KMS-11 (cell line): ENCODE measurements around the gene MTURN.
A peak's percentile ranks its signal among the peaks of the same experiment; 100 is the strongest.

Source experiments
- H2AFZ ChIP-seq: fragments of 200-600 bp; sonication (generic); 2 replicates; pipeline ENCODE4 v1.6.1; 2016; ENCODE audit warnings: antibody characterized with exemption, mixed run types, low read depth
- H3K27ac ChIP-seq: fragments of 200-600 bp; sonication (generic); 2 replicates; pipeline ENCODE4 v1.6.1; 2016; ENCODE audit warnings: mild to moderate bottlenecking, mixed run types
- H3K27me3 ChIP-seq: fragments of 200-600 bp; sonication (generic); 2 replicates; pipeline ENCODE4 v1.6.1; 2017; ENCODE audit warnings: mild to moderate bottlenecking, low read depth, mixed run types, moderate library complexity; ENCODE audit not compliant: insufficient read depth
- H3K36me3 ChIP-seq: fragments of 200-600 bp; sonication (generic); 2 replicates; pipeline ENCODE4 v1.6.1; 2017; ENCODE audit warnings: mild to moderate bottlenecking, mixed run types; ENCODE audit not compliant: insufficient read depth
- H3K4me1 ChIP-seq: fragments of 200-600 bp; sonication (generic); 2 replicates; pipeline ENCODE4 v1.6.1; 2016; ENCODE audit warnings: mild to moderate bottlenecking, low read depth, mixed run types; ENCODE audit not compliant: poor library complexity, severe bottlenecking
- H3K4me2 ChIP-seq: fragments of 200-600 bp; sonication (generic); 2 replicates; pipeline ENCODE4 v1.7.0; 2016; ENCODE audit warnings: mild to moderate bottlenecking, mixed run types
- H3K4me3 ChIP-seq: fragments of 200-600 bp; sonication (generic); IDR thresholded peaks from 2 replicates; pipeline ENCODE4 v1.6.1; 2017; ENCODE audit warnings: low read depth, low read length, mixed read lengths; ENCODE audit not compliant: insufficient read depth
- H3K79me2 ChIP-seq: fragments of 200-600 bp; sonication (generic); 2 replicates; pipeline ENCODE4 v1.6.1; 2016; ENCODE audit warnings: low read depth, mixed run types; ENCODE audit not compliant: insufficient read depth
- H3K9ac ChIP-seq: fragments of 200-600 bp; sonication (generic); 2 replicates; pipeline ENCODE4 v1.6.1; 2016; ENCODE audit warnings: mild to moderate bottlenecking, mixed run types
- H4K20me1 ChIP-seq: fragments of 200-600 bp; sonication (generic); 2 replicates; pipeline ENCODE4 v1.6.1; 2016; ENCODE audit warnings: mild to moderate bottlenecking, mixed run types; ENCODE audit not compliant: insufficient read depth
- CTCF ChIP-seq: fragments of 200-600 bp; sonication (generic); conservative IDR thresholded peaks from 2 replicates; pipeline ENCODE4 v1.6.1; 2017; ENCODE audit warnings: low read depth, mild to moderate bottlenecking, antibody characterized with exemption, low read length, moderate library complexity, mixed read lengths

Gene MTURN

DNA sequence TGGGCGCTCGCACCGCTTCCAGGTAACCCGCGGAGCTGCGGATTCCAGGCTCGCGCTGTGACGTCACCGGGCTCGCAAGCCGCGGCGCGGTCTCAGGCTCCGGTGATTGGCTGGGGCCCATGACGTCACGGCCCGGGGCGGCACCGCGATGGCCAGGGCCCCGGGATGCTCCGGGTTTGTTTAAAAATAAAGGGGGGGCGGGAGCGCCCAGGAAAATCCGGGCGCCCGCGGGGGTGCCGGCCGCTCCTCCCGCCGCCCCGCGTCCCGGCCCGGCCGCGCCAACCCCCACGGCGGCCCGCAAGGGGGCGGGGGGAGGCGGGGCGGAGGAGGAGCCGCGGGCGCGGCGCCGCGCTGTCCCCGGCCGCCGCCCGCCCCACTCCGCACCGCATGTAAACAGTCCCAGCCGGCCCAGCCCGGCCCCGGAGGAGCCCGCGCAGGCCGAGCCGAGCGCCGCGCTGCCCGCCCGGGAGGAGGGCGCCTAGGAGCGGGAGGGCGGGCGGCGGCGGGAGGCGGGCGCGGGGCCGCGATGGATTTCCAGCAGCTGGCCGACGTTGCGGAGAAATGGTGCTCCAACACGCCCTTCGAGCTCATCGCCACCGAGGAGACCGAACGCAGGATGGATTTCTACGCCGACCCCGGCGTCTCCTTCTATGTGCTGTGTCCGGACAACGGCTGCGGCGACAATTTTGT is at the start of gene MTURN:
Gene MTURN, plus strand, starts transcription at position 376 of the 690 bp plus-strand sequence. Its CDS starts 151 bp downstream, at position 527.
- Histone ChIP-seq H4K20me1 (no peaks in the 10 kb centered on the region), H3K9ac (peak within 1 kb of the TSS; percentile 81), H3K79me2 (0 out of 2 replicates have a peak, but pooled peaks cover 13% of the 10 kb centered on the region), H3K27me3 (no peaks in the 10 kb centered on the region), H2AFZ (peak within 1 kb of the TSS; percentile 90), H3K4me3 (peak within 1 kb of the TSS; percentile 72), H3K36me3 (no peaks in the 10 kb centered on the region), H3K4me2 (peak within 1 kb of the TSS; percentile 83), H3K27ac (peak within 1 kb of the TSS; percentile 55), H3K4me1 (peaks cover 6% of the 10 kb centered on the region)
- TF ChIP-seq CTCF: no peak

DNA sequence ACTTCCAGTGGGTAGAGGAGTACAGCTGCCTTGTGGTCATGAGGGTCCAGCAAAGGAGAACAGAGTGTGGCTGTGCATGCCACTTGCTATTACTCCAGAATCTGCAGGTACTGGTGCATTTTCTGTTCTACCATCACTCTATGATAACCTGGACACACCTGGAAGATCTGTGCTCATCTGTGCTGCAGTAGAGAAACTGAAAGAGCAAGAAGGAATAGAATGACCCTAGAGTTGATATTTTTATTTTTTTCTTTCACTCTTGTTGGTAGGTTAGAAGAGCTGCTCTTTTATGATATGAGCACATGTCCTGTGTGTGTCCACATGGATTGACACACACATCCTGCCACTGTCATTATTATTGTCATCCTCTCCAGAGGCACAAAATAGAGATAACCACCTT is 48.3 kb upstream of the MTURN start:
- Histone ChIP-seq H2AFZ (no peak overlapping the region), H3K4me2 (peak overlapping the region; percentile 13; the same call in 1 of the 2 replicates)
- no peak for TF ChIP-seq CTCF

DNA sequence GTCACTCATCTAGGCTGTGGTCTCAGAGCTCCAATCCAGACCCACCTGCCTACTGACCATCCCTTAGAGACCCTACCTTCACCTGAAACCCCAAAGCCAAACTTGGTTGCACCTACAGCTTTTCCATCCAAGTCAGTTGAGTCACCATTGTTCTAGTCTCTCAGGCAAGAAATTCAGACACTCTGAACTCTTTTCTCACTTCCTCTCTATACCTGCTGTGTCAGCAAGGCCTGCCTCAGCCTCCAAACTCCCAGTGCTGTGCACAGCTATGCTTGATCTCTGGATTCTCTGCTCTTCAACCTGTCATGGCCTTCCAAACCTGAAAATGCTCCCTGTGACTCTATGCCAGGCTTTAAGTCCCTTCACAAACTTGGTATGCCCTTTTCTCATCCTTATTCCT is 47.4 kb upstream of the MTURN start:
- no peaks in the 10 kb centered on the region for H3K79me2 ChIP-seq
- no peak overlapping the region for H3K9ac ChIP-seq
- no peaks in the 10 kb centered on the region for H3K36me3 ChIP-seq
- H3K4me3 ChIP-seq: no peak overlapping the region
- no peak overlapping the region for H2AFZ ChIP-seq
- H4K20me1 ChIP-seq: no peaks in the 10 kb centered on the region
- H3K4me1 ChIP-seq: peaks cover 30% of the 10 kb centered on the region
- peak overlapping the region; percentile 13; the same call in 1 of the 2 replicates for H3K4me2 ChIP-seq
- H3K27me3 ChIP-seq: no peaks in the 10 kb centered on the region
- no peak overlapping the region for H3K27ac ChIP-seq
- TF ChIP-seq CTCF: no peak

More for the DNA sequence above, 48.3 kb upstream of the MTURN start:
- Histone ChIP-seq H3K79me2 (no peaks in the 10 kb centered on the region), H4K20me1 (no peaks in the 10 kb centered on the region), H3K27ac (no peak overlapping the region), H3K36me3 (no peaks in the 10 kb centered on the region), H3K4me3 (no peak overlapping the region), H3K27me3 (no peaks in the 10 kb centered on the region), H3K9ac (no peak overlapping the region), H3K4me1 (peaks cover 39% of the 10 kb centered on the region)

- no peak for TF ChIP-seq CTCF
- Histone ChIP-seq H3K79me2 (no peaks in the 10 kb centered on the region), H3K9ac (no peak overlapping the region), H2AFZ (no peak overlapping the region), H4K20me1 (no peaks in the 10 kb centered on the region), H3K36me3 (no peaks in the 10 kb centered on the region), H3K27ac (no peak overlapping the region), H3K4me1 (peaks cover 25% of the 10 kb centered on the region), H3K4me2 (no peak overlapping the region), H3K4me3 (no peak overlapping the region), H3K27me3 (no peaks in the 10 kb centered on the region)
These were observed 46.4 kb upstream of the MTURN start for GRCh38 chr7:30088362-30088761.
